Astrocyte (in vitro differentiated cells and primary cell): ENCODE results near the gene RNF5.

ENCODE experiments used
- CTCF ChIP-seq: IDR thresholded peaks from 2 replicates; pipeline ENCODE4 v1.5.1; 2011; ENCODE audit warnings: low read depth, mild to moderate bottlenecking, inconsistent platforms, low read length, moderate library complexity; ENCODE audit not compliant: insufficient read depth
- EZH2 ChIP-seq: IDR thresholded peaks from 2 replicates; pipeline ENCODE4 v1.6.1; 2012; ENCODE audit warnings: mild to moderate bottlenecking, low read length, inconsistent platforms; ENCODE audit not compliant: insufficient read depth

GRCh38 chr6:32194825-32195651 lies 16.8 kb downstream of the RNF5 start:
- TF ChIP-seq CTCF: peak; percentile 52
- TF ChIP-seq EZH2: no peak
